GM08714 (cell line): ENCODE results near the gene PPL.

Experiments
- H3K4me3 ChIP-seq: fragments of 200-500 bp; sonication (Bioruptor generic); 2 replicates; pipeline ENCODE4 v1.5.1; 2014; ENCODE audit warnings: mild to moderate bottlenecking, low read length, inconsistent platforms
- ZNF274 ChIP-seq: IDR thresholded peaks from 2 replicates; pipeline ENCODE4 v1.6.1; 2012; ENCODE audit warnings: mild to moderate bottlenecking, low read depth, low read length

The PPL gene

GRCh38 chr16:4847774-4848587 lies 89.0 kb downstream of the PPL start:
- peak overlapping the region; percentile 98 for H3K4me3 ChIP-seq
- TF ChIP-seq ZNF274, result no peak

- peak within 1 kb of the TSS; percentile 98 for H3K4me3 ChIP-seq
- no peak for TF ChIP-seq ZNF274
Observed at GRCh38 chr16:4846901-4847773, 89.8 kb downstream of the PPL start, which contains the start of the genes GLYR1 and UBN1. TSS of gene GLYR1 (minus strand) at chr16:4847288. CDS start at chr16:4847265, 23 bp downstream. TSS of gene UBN1 (plus strand) at chr16:4847481. CDS start at chr16:4852918, 5,437 bp downstream.

GRCh38 chr16:4846503-4846900 lies 90.4 kb downstream of the PPL start:
- H3K4me3 ChIP-seq, result peak overlapping the region; percentile 93
- TF ChIP-seq ZNF274, result no peak

- H3K4me3 ChIP-seq, result no peak overlapping the region
- no peak for TF ChIP-seq ZNF274
Observed at GRCh38 chr16:4840984-4841383, 96.0 kb downstream of the PPL start.

GRCh38 chr16:4839942-4840341 lies 97.0 kb downstream of the PPL start:
- no peak for TF ChIP-seq ZNF274

GRCh38 chr16:4837733-4838501 lies 99.0 kb downstream of the PPL start:
- no peak overlapping the region for H3K4me3 ChIP-seq
- no peak for TF ChIP-seq ZNF274

More at GRCh38 chr16:4839942-4840341, 97.0 kb downstream of the PPL start:
- no peak overlapping the region for H3K4me3 ChIP-seq

- no peak for TF ChIP-seq ZNF274
- H3K4me3 ChIP-seq, result no peak overlapping the region
Observed at GRCh38 chr16:4836727-4837126, 100.2 kb downstream of the PPL start.

GRCh38 chr16:4833584-4833983 lies 103.4 kb downstream of the PPL start:
- TF ChIP-seq ZNF274, result no peak
- no peak overlapping the region for H3K4me3 ChIP-seq

GRCh38 chr16:4832698-4833343 lies 104.1 kb downstream of the PPL start:
- TF ChIP-seq ZNF274, result no peak
- no peak overlapping the region for H3K4me3 ChIP-seq
